A549 (cell line): ENCODE measurements around the gene ACTRT2. TPM values are rescaled to one million over a fixed set of nuclear protein-coding genes. Genes with fewer than 3 reads are reported as not detected.

Experiments
- ATAC-seq, 2 experiments: fragments of 200-7000 bp in 1 of 2; fragments of >200 bp in 1 of 2; cut with Nextera tagmentation in 1 of 2; cut with Tn5 transposase in 1 of 2; 3 replicates each; pipeline versions ENCODE4 v1.8.0 to v1.9.1; 2018 to 2020; ENCODE audit warnings: mild to moderate bottlenecking in 1 of 2, moderate library complexity in 1 of 2
- CTCF ChIA-PET: fragments of 300-600 bp; sonication (Branson Sonifier 250); formaldehyde crosslinking; extraction: SDS; loops from one replicate; lab custom pipeline; 2021; ENCODE audit warnings: antibody characterized with exemption, inconsistent platforms; lab: Yijun Ruan, JAX
- POLR2A ChIA-PET: fragments of 350-600 bp; formaldehyde crosslinking; extraction: SDS; loops from one replicate; lab custom pipeline; 2021; ENCODE audit warnings: antibody characterized with exemption, inconsistent platforms; lab: Yijun Ruan, JAX
- DNase-seq, 2 experiments: peaks; one replicate each; pipeline versions ENCODE4 v3.0.0 to v3.0.0-alpha.2; 2011 to 2016; ENCODE audit warnings: low read depth in 1 of 2, low spot score in 1 of 2
- FAIRE-seq: peaks from 2 replicates; lab custom pipeline; 2011; peaks lifted over from hg19 to GRCh38; lab: Jason Lieb, UNC
- H3K27ac ChIP-seq, 2 experiments: fragments of >200 bp; sonication (Bioruptor Twin); formaldehyde crosslinking; 3 replicates each; pipeline ENCODE4 v1.5.1; 2016 to 2017
- H3K4me1 ChIP-seq: fragments of >200 bp; sonication (Bioruptor Twin); formaldehyde crosslinking; 3 replicates; pipeline ENCODE4 v1.6.1; 2016
- H3K4me2 ChIP-seq: fragments of >200 bp; sonication (Bioruptor Twin); formaldehyde crosslinking; 3 replicates; pipeline ENCODE4 v1.6.1; 2016
- H3K4me3 ChIP-seq: fragments of >200 bp; sonication (Bioruptor Twin); formaldehyde crosslinking; 3 replicates; pipeline ENCODE4 v1.5.1; 2016
- H3K9me3 ChIP-seq: fragments of >200 bp; sonication (Bioruptor Twin); formaldehyde crosslinking; 3 replicates; pipeline ENCODE4 v1.6.1; 2016
- ATOH8 ChIP-seq: fragments of 250-450 bp; sonication (Bioruptor Pico); IDR thresholded peaks from 2 replicates; pipeline ENCODE4 v1.5.0; 2020; ENCODE audit warnings: low read depth, mild to moderate bottlenecking, moderate library complexity
- BCL3 ChIP-seq: fragments of >200 bp; sonication (Bioruptor Twin); formaldehyde crosslinking; IDR thresholded peaks from 3 replicates; pipeline ENCODE4 v1.6.1; 2016
- CBX2 ChIP-seq: fragments of 200-600 bp; sonication (generic); IDR thresholded peaks from 2 replicates; pipeline ENCODE4 v1.6.1; 2016; ENCODE audit warnings: low read depth, mild to moderate bottlenecking, borderline replicate concordance
- EP300 ChIP-seq, 2 experiments: fragments of >200 bp; sonication (Bioruptor Twin); formaldehyde crosslinking; IDR thresholded peaks; 2 replicates in 1 of 2; 3 replicates in 1 of 2; pipeline ENCODE4 v1.6.1; 2016 to 2017
- FOXS1 ChIP-seq: fragments of 250-450 bp; sonication (Bioruptor Pico); IDR thresholded peaks from 2 replicates; pipeline ENCODE4 v1.5.0; 2020; ENCODE audit warnings: mild to moderate bottlenecking, moderate library complexity
- HOXA7 ChIP-seq: fragments of 250-450 bp; sonication (Bioruptor Pico); IDR thresholded peaks from 2 replicates; pipeline ENCODE4 v1.5.0; 2020; ENCODE audit warnings: mild to moderate bottlenecking, moderate library complexity
- JUN ChIP-seq, 2 experiments: fragments of >200 bp; sonication (Bioruptor Twin); formaldehyde crosslinking; IDR thresholded peaks; 2 replicates in 1 of 2; 3 replicates in 1 of 2; pipeline ENCODE4 v1.6.1; 2016 to 2017
- KDM1A ChIP-seq: fragments of 200-600 bp; sonication (generic); IDR thresholded peaks from 2 replicates; pipeline ENCODE4 v1.6.1; 2016; ENCODE audit warnings: low read depth, mild to moderate bottlenecking
- KDM5A ChIP-seq: fragments of 200-600 bp; sonication (generic); IDR thresholded peaks from 2 replicates; pipeline ENCODE4 v1.6.1; 2016; ENCODE audit warnings: antibody characterized with exemption, mild to moderate bottlenecking
- MAX ChIP-seq: IDR thresholded peaks from 2 replicates; pipeline ENCODE4 v1.6.1; 2012
- MAZ ChIP-seq: fragments of 150-350 bp; IDR thresholded peaks from 2 replicates; pipeline ENCODE4 v1.6.1; 2014; ENCODE audit warnings: antibody characterized with exemption, low read depth, low read length, borderline replicate concordance
- PBX3 ChIP-seq: IDR thresholded peaks from 2 replicates; pipeline ENCODE4 v1.6.1; 2012
- RFX5 ChIP-seq: fragments of 450-650 bp; IDR thresholded peaks from 2 replicates; pipeline ENCODE4 v1.7.1; 2014; ENCODE audit warnings: antibody characterized with exemption, mild to moderate bottlenecking, moderate library complexity
- RNF2 ChIP-seq: fragments of 200-600 bp; sonication (generic); IDR thresholded peaks from 2 replicates; pipeline ENCODE4 v1.6.1; 2016; ENCODE audit warnings: low read depth, mild to moderate bottlenecking, antibody characterized with exemption, moderate library complexity, borderline replicate concordance
- SMC3 ChIP-seq: fragments of >200 bp; sonication (Bioruptor Twin); formaldehyde crosslinking; IDR thresholded peaks from 3 replicates; pipeline ENCODE4 v1.6.1; 2018; ENCODE audit warnings: inconsistent platforms
- USF2 ChIP-seq: fragments of 450-650 bp; IDR thresholded peaks from 2 replicates; pipeline ENCODE4 v1.6.1; 2014; ENCODE audit warnings: antibody characterized with exemption
- WGBS: methylation state at CpG from one replicate; pipeline ENCODE4 v1.1.6; 2017; ENCODE audit errors: missing lambda C conversion rate; 5-methylcytosine and 5-hydroxymethylcytosine counted together
- polyA plus RNA-seq, 4 experiments: library from polyadenylated mRNA; depleted of rRNA in 3 of 4; stranded (reverse); fragments of >200 nt; fragmentation: RNase III in 1 of 4; extraction: RNeasy Plus Mini Kit Qiagen cat#74134 plus additional on column Dnase treatment in 1 of 4; gene quantifications; 2 replicates in 3 of 4; 3 replicates in 1 of 4; pipeline ENCODE4 v1.2.3, GENCODE V29; 2011 to 2017

The ACTRT2 gene
- polyA plus RNA-seq, 2 of the 4 experiments (the other 2 are of a cell fraction) = not detected

- Histone ChIP-seq H3K27ac (no peak overlapping the region), H3K4me3 (no peak overlapping the region), H3K9me3 (no peaks in the 10 kb centered on the region), H3K4me1 (no peaks in the 10 kb centered on the region), H3K4me2 (no peak overlapping the region)
- no peak for FAIRE-seq
- no peak for DNase-seq
- TF ChIP-seq ATOH8 (CRISPR knock-in tag) (no peak), FOXS1 (CRISPR knock-in tag) (no peak), KDM5A (no peak), RNF2 (no peak), HOXA7 (CRISPR knock-in tag) (no peak), EP300 (IDR thresholded peaks at IDR 0.05) (no peak), CBX2 (no peak), MAZ (no peak)
- ATAC-seq = no peak
- CTCF ChIA-PET = interaction anchor here (1.2 to 1.8 kb wide), 2 partner anchors 10 to 11 kb away, joined by 5 to 7 read pairs; no protein-coding TSS in a partner anchor
- WGBS = 58% methylated on average over 10 of the region's 23 CpGs
- POLR2A ChIA-PET = no interaction called here
Observed at GRCh38 chr1:3002349-3003038, 18.8 kb upstream of the ACTRT2 start.

GRCh38 chr1:3003039-3003940 is 18.0 kb upstream of the ACTRT2 start:
- DNase-seq = no peak
- Histone ChIP-seq H3K9me3 (no peaks in the 10 kb centered on the region; the same call in 2 of the 3 replicates), H3K4me2 (no peak overlapping the region), H3K4me3 (no peak overlapping the region), H3K4me1 (no peaks in the 10 kb centered on the region), H3K27ac (no peak overlapping the region)
- ChIA-PET POLR2A (no interaction called here), CTCF (interaction anchor here (1.2 to 1.8 kb wide), 2 partner anchors 9 to 10 kb away, joined by 5 to 7 read pairs; no protein-coding TSS in a partner anchor)
- no peak; a peak in 1 of 6 replicates for ATAC-seq
- WGBS = 32% methylated on average over 23 of the region's 32 CpGs
- FAIRE-seq = no peak
- TF ChIP-seq JUN (IDR thresholded peaks at IDR 0.05) (no peak), SMC3 (no peak)

GRCh38 chr1:3003941-3004270 is 17.4 kb upstream of the ACTRT2 start:
- TF ChIP-seq PBX3 (no peak), KDM1A (no peak), RFX5 (no peak), USF2 (no peak), BCL3 (no peak), MAX (no peak)
- Histone ChIP-seq H3K27ac (no peak overlapping the region), H3K4me1 (no peaks in the 10 kb centered on the region), H3K4me3 (no peak overlapping the region), H3K9me3 (no peaks in the 10 kb centered on the region; the same call in 2 of the 3 replicates), H3K4me2 (no peak overlapping the region)
- no peak for FAIRE-seq
- POLR2A ChIA-PET = no interaction called here
- ATAC-seq = no peak
- WGBS = 0% methylated on average over 2 of the region's 10 CpGs
- DNase-seq = no peak
- CTCF ChIA-PET = interaction anchor here (1.2 to 1.8 kb wide), 2 partner anchors 8 to 9 kb away, joined by 5 to 7 read pairs; no protein-coding TSS in a partner anchor
